Thoracic aorta (tissue), 2 donors: ENCODE data around the gene ELMOD1. TPM values are rescaled to one million over a fixed set of nuclear protein-coding genes. Genes with fewer than 3 reads are reported as not detected.

Source experiments
- ATAC-seq: fragments of 150-250 bp; one replicate; pipeline ENCODE4 v1.8.0; 2017; ENCODE audit warnings: low read depth; ENCODE audit not compliant: insufficient number of reproducible peaks, low FRiP score
- DNase-seq: peaks from one replicate; pipeline ENCODE4 v3.0.0-alpha.2; 2020; ENCODE audit warnings: low spot score
- H3K27ac ChIP-seq, 2 donors: fragments of 200-600 bp; sonication (generic); 1 replicate in 1 of 2; 2 replicates in 1 of 2; pipeline ENCODE4 v1.5.1; 2016; ENCODE audit warnings: mild to moderate bottlenecking in 2 of 2, moderate library complexity in 2 of 2
- H3K27me3 ChIP-seq: fragments of 200-600 bp; sonication (generic); replicated peaks from 2 replicates; pipeline ENCODE4 v1.6.0; 2016; ENCODE audit warnings: mild to moderate bottlenecking; ENCODE audit not compliant: insufficient read depth
- H3K36me3 ChIP-seq: fragments of 200-600 bp; sonication (generic); one replicate; pipeline ENCODE4 v1.5.1; 2016
- H3K4me1 ChIP-seq, 2 donors: fragments of 200-600 bp; sonication (generic); 1 replicate in 1 of 2; 2 replicates in 1 of 2; pipeline versions ENCODE4 v1.5.1 to v1.6.0; 2016; ENCODE audit warnings: low read depth in 2 of 2, mild to moderate bottlenecking in 1 of 2; ENCODE audit not compliant: control insufficient read depth in 1 of 2
- H3K4me3 ChIP-seq: fragments of 200-600 bp; sonication (generic); 2 replicates; pipeline ENCODE4 v1.5.1; 2016; ENCODE audit warnings: mild to moderate bottlenecking
- H3K9me3 ChIP-seq: fragments of 200-600 bp; sonication (generic); 2 replicates; pipeline ENCODE4 v1.5.1; 2016
- total RNA-seq, 2 donors: library from RNA; depleted of rRNA; stranded (reverse); fragments of >200 nt; gene quantifications; one replicate each; pipeline versions ENCODE4 v1.1.0 to v1.2.3, GENCODE V29; 2016
- TF ChIP-seq, protein P1 (sequence below): fragments of 200-600 bp; sonication (generic); IDR thresholded peaks from one replicate; pipeline ENCODE4 v1.5.1; 2019; ENCODE audit warnings: antibody characterized with exemption

The ELMOD1 gene
- total RNA-seq, 2 donors from 2014 or later = 3.2 TPM; not detected in 1

DNA sequence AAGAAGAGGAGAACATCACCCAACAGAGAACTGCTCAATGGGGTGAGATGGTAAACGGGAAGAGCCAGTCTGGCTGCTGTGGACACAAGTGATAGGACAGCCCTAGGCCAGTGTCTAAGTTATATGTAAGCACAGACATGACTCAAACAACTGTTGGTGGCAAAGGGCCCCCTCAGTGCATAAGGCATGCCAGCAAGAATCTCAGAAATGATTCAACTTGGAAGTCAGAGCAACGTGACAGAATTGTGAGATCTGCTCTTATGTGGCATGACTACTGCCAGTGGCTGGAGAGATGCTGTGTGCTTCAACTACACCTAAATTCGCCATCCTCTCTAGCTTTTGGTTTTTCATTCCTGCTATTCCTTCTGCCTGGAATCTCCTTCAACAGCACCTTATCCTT lies 113.5 kb downstream of the ELMOD1 start:
- Histone ChIP-seq H3K27me3 (no peaks in the 10 kb centered on the region), H3K4me1 (no peaks in the 10 kb centered on the region), H3K9me3 (no peaks in the 10 kb centered on the region), H3K4me3 (no peak overlapping the region), H3K27ac (no peak overlapping the region), H3K36me3 (no peaks in the 10 kb centered on the region)
- no peak for ATAC-seq
- no peak for DNase-seq
- TF ChIP-seq, protein P1, sequence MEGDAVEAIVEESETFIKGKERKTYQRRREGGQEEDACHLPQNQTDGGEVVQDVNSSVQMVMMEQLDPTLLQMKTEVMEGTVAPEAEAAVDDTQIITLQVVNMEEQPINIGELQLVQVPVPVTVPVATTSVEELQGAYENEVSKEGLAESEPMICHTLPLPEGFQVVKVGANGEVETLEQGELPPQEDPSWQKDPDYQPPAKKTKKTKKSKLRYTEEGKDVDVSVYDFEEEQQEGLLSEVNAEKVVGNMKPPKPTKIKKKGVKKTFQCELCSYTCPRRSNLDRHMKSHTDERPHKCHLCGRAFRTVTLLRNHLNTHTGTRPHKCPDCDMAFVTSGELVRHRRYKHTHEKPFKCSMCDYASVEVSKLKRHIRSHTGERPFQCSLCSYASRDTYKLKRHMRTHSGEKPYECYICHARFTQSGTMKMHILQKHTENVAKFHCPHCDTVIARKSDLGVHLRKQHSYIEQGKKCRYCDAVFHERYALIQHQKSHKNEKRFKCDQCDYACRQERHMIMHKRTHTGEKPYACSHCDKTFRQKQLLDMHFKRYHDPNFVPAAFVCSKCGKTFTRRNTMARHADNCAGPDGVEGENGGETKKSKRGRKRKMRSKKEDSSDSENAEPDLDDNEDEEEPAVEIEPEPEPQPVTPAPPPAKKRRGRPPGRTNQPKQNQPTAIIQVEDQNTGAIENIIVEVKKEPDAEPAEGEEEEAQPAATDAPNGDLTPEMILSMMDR = no peak

- H3K27ac ChIP-seq = no peak overlapping the region
- DNase-seq (no peak), ATAC-seq (no peak)
- no peaks in the 10 kb centered on the region for H3K27me3 ChIP-seq
- no peaks in the 10 kb centered on the region for H3K9me3 ChIP-seq
- H3K4me3 ChIP-seq = no peak overlapping the region
- TF ChIP-seq, protein P1 = no peak
- no peaks in the 10 kb centered on the region for H3K4me1 ChIP-seq
- no peaks in the 10 kb centered on the region for H3K36me3 ChIP-seq
These were observed 114.1 kb downstream of the ELMOD1 start for GRCh38 chr11:107705027-107705426.

DNA sequence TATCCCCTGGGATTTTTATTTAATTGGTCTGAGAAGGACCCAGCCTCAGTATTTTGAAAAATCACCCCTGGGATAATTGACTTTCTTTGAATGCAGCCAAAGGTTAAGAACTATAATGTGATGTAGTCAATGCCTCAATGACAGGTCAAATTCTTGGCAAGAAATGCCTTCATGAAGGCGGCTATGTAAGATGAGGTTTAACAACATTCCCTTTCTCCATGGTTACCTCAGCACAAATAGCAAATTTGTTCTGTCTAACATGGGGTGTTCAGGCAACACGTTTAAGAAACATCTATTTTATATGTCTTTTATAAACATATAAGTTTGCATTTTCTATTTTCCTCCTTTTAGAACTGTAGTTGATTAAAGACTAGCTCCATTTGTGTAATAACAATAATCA lies 115.6 kb downstream of the ELMOD1 start:
- no peak overlapping the region for H3K27ac ChIP-seq
- H3K27me3 ChIP-seq = no peaks in the 10 kb centered on the region
- TF ChIP-seq, protein P1 = no peak
- H3K9me3 ChIP-seq = no peaks in the 10 kb centered on the region
- H3K4me3 ChIP-seq = no peak overlapping the region
- H3K4me1 ChIP-seq = no peaks in the 10 kb centered on the region
- H3K36me3 ChIP-seq = no peaks in the 10 kb centered on the region
- DNase-seq (no peak), ATAC-seq (no peak)

DNA sequence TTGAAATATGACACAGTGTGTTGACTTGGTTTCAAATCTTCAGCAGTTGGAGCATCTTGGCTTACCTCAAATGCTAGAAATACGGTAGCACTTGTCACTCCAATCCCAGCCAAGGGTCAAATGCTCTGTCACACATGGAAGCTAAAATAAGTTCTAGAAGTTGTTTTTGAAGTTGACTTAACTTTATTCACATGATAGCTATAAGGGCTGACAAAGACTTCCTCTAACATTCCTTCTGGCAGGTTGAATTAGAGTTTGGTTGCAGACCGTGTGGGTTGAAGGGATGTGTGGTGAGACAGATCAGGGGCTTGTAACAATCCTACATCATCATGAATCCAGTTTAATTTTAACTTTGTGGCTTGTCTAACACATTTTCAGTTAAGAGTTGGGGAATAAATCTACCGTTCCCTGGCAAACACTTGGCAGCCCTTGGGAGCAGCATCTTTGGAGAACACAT lies 116.3 kb downstream of the ELMOD1 start:
- no peaks in the 10 kb centered on the region for H3K4me1 ChIP-seq
- DNase-seq (no peak), ATAC-seq (no peak)
- TF ChIP-seq, protein P1 = no peak
- H3K4me3 ChIP-seq = no peak overlapping the region
- H3K9me3 ChIP-seq = no peaks in the 10 kb centered on the region
- H3K36me3 ChIP-seq = no peaks in the 10 kb centered on the region
- H3K27me3 ChIP-seq = no peaks in the 10 kb centered on the region
- no peak overlapping the region for H3K27ac ChIP-seq

- H3K4me3 ChIP-seq = no peak overlapping the region
- H3K36me3 ChIP-seq = no peaks in the 10 kb centered on the region
- DNase-seq (no peak), ATAC-seq (no peak)
- no peak overlapping the region for H3K27ac ChIP-seq
- no peaks in the 10 kb centered on the region for H3K27me3 ChIP-seq
- no peaks in the 10 kb centered on the region for H3K9me3 ChIP-seq
- TF ChIP-seq, protein P1 = no peak
- no peaks in the 10 kb centered on the region for H3K4me1 ChIP-seq
These were observed 116.9 kb downstream of the ELMOD1 start for GRCh38 chr11:107707807-107708206.
